Upper lobe of left lung (tissue), 6 donors: Measurements from ENCODE around the gene TAF3. TPM values are rescaled to one million over a fixed set of nuclear protein-coding genes. Genes with fewer than 3 reads are reported as not detected.

ENCODE experiments used
- ATAC-seq, 2 donors: fragments of 200-7000 bp; cut with Tn5 transposase; one replicate each; pipeline ENCODE4 v1.9.1; 2022; ENCODE audit warnings: mild to moderate bottlenecking in 2 of 2, moderate library complexity in 2 of 2; ENCODE audit not compliant: low FRiP score in 2 of 2
- DNase-seq, 2 donors: peaks; one replicate each; pipeline ENCODE4 v3.0.0-alpha.2; 2019 to 2020
- H3K27ac ChIP-seq, 4 donors: fragments of 200-600 bp; sonication (generic); one replicate each; pipeline ENCODE4 v1.5.1; 2016 to 2019
- H3K27me3 ChIP-seq, 4 donors: fragments of 200-600 bp; sonication (generic); one replicate each; pipeline ENCODE4 v1.5.1; 2017 to 2019
- H3K36me3 ChIP-seq, 4 donors: fragments of 200-600 bp; sonication (generic); one replicate each; pipeline ENCODE4 v1.5.1; 2016 to 2019
- H3K4me1 ChIP-seq, 4 donors: fragments of 200-600 bp; sonication (generic); one replicate each; pipeline ENCODE4 v1.5.1; 2018 to 2019
- H3K4me3 ChIP-seq, 4 donors: fragments of 200-600 bp; sonication (generic); one replicate each; pipeline ENCODE4 v1.5.1; 2017 to 2019; ENCODE audit warnings: mild to moderate bottlenecking in 2 of 4, moderate library complexity in 1 of 4
- H3K9me3 ChIP-seq, 4 donors: fragments of 200-600 bp; sonication (generic); one replicate each; pipeline ENCODE4 v1.5.1; 2018 to 2019
- EP300 ChIP-seq, 4 donors: sonication (generic); formaldehyde crosslinking; IDR thresholded peaks; one replicate each; pipeline ENCODE4 v1.5.1; 2017; ENCODE audit warnings: antibody characterized with exemption in 4 of 4, control low read depth in 2 of 4
- POLR2A ChIP-seq, 4 donors: fragments of 450-650 bp; IDR thresholded peaks; one replicate each; pipeline ENCODE4 v1.5.1; 2016 to 2017; ENCODE audit warnings: antibody characterized with exemption in 4 of 4, mild to moderate bottlenecking in 2 of 4
- POLR2AphosphoS5 ChIP-seq, 2 donors: sonication (generic); formaldehyde crosslinking; IDR thresholded peaks; one replicate each; pipeline ENCODE4 v1.5.1; 2017; ENCODE audit warnings: antibody characterized with exemption in 2 of 2
- WGBS, 2 donors: methylation state at CpG; one replicate each; pipeline ENCODE4 v1.1.5; 2017 to 2018; 5-methylcytosine and 5-hydroxymethylcytosine counted together
- total RNA-seq, 6 donors: library from RNA; depleted of rRNA in 4 of 6; stranded (reverse); fragments of >200 nt in 4 of 6; gene quantifications; one replicate each; pipeline versions ENCODE4 v1.1.0 to v1.2.1, GENCODE V29; 2016 to 2021
- TF ChIP-seq, protein P1 (sequence below), 6 experiments: fragments of 450-650 bp in 4 of 6; fragments of 200-600 bp in 2 of 6; sonication (generic) in 2 of 6; IDR thresholded peaks; one replicate each; pipeline ENCODE4 v1.5.1; 2016 to 2019; ENCODE audit warnings: antibody characterized with exemption in 6 of 6
- donor health status: DM: no; HTN: no; CAD: no; lungs with moderate emphysema.
- donor health status: DM: no; HTN: yes; CAD: no; lungs with severe emphysema.

The TAF3 gene
- total RNA-seq, 6 donors from 2014 or later: 6.8 to 16.8 (median 10.1) TPM

DNA sequence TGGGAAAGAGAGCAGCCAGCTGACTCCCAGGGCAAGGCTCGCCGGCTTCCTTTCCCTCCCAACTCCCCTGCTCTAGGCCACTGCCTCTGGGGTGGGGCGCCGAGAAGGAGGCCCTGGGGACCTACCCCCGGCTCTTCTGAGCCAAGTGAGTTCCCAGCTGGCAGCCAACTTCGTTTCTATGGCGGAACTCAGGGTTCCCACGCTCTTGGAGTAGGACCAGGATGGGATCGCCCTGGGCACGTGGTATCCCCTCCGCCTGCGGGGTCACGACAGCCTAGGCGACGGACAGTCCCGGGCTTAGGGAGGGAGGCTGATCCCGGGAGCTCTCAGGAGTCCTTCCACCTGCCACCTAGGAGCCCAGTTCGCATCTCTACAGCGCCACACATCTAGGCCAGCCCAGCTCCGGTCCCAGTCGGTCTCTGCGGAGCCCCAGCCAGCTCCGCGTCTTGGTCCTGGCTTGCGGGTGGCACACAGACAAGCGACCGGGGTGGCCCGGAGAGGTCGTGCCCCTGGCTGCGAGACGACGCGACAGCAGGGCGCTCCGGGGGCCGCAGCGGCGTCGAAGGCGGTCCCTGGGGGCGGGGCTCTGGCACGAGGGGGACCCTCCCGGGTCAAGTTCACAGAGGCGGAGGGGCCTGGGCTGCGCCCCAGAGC lies 215.6 kb downstream of the TAF3 start:
- no peaks in the 10 kb centered on the region for H3K9me3 ChIP-seq
- H3K27ac ChIP-seq: no peak overlapping the region
- DNase-seq: peak in 1 of 2 donors; percentile 78
- H3K36me3 ChIP-seq: no peaks in the 10 kb centered on the region
- peaks cover 16 to 35% (median 18%) of the 10 kb centered on the region in 4 donors for H3K4me1 ChIP-seq
- 6 to 10% methylated on average over 37 to 42 of the region's 45 CpGs for WGBS, 2 donors
- peak; percentile 13 to 61 for ATAC-seq
- peaks cover 3 to 58% (median 33%) of the 10 kb centered on the region in 4 donors for H3K27me3 ChIP-seq
- no peak overlapping the region for H3K4me3 ChIP-seq
- TF ChIP-seq POLR2A (IDR thresholded peaks at IDR 0.05): no peak
- no peak for TF ChIP-seq POLR2AphosphoS5 (IDR thresholded peaks at IDR 0.05)
- TF ChIP-seq EP300 (IDR thresholded peaks at IDR 0.05): no peak
- TF ChIP-seq, protein P1, sequence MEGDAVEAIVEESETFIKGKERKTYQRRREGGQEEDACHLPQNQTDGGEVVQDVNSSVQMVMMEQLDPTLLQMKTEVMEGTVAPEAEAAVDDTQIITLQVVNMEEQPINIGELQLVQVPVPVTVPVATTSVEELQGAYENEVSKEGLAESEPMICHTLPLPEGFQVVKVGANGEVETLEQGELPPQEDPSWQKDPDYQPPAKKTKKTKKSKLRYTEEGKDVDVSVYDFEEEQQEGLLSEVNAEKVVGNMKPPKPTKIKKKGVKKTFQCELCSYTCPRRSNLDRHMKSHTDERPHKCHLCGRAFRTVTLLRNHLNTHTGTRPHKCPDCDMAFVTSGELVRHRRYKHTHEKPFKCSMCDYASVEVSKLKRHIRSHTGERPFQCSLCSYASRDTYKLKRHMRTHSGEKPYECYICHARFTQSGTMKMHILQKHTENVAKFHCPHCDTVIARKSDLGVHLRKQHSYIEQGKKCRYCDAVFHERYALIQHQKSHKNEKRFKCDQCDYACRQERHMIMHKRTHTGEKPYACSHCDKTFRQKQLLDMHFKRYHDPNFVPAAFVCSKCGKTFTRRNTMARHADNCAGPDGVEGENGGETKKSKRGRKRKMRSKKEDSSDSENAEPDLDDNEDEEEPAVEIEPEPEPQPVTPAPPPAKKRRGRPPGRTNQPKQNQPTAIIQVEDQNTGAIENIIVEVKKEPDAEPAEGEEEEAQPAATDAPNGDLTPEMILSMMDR (IDR thresholded peaks at IDR 0.05): no peak

DNA sequence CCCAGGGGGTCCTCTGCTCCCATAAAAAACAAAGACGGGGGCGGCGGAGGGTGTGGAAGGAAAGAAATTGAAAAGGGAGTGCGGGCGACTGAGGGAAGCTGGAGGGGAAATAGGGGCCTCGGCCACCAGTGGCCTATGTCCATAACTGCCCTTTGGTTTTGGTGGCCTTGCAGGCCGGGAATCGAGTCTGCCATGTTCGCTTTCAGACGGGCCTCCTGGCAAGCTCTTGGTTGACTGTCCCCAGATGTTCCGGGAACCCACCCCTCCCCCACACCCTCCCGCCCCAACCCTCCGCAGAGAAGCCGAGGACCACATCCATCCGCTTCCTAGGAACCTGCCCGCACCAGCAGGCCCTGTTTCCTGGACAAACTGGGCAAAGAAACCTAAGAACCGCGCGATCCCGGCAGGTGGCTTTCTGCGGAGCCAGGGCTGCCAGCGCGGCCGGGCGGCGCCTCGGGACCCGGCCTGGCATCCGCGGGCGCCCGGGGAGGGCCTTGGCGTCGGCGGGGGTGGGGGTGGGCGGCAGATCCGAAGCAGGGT lies 216.2 kb downstream of the TAF3 start:
- TF ChIP-seq POLR2A (IDR thresholded peaks at IDR 0.05): no peak
- TF ChIP-seq, protein P1 (IDR thresholded peaks at IDR 0.05): no peak
- TF ChIP-seq POLR2AphosphoS5 (IDR thresholded peaks at IDR 0.05): no peak
- no peak for TF ChIP-seq EP300 (IDR thresholded peaks at IDR 0.05)
- WGBS, 2 donors: 6% methylated on average over 16 of the region's 37 CpGs
- no peaks in the 10 kb centered on the region for H3K9me3 ChIP-seq
- peaks cover 16 to 35% (median 18%) of the 10 kb centered on the region in 4 donors for H3K4me1 ChIP-seq
- no peak for ATAC-seq
- H3K4me3 ChIP-seq: peak overlapping the region in 1 of 4 donors; percentile 4
- H3K27me3 ChIP-seq: peaks cover 3 to 61% (median 36%) of the 10 kb centered on the region in 4 donors
- no peak overlapping the region for H3K27ac ChIP-seq
- peak in 1 of 2 donors; percentile 68 for DNase-seq
- no peaks in the 10 kb centered on the region for H3K36me3 ChIP-seq

DNA sequence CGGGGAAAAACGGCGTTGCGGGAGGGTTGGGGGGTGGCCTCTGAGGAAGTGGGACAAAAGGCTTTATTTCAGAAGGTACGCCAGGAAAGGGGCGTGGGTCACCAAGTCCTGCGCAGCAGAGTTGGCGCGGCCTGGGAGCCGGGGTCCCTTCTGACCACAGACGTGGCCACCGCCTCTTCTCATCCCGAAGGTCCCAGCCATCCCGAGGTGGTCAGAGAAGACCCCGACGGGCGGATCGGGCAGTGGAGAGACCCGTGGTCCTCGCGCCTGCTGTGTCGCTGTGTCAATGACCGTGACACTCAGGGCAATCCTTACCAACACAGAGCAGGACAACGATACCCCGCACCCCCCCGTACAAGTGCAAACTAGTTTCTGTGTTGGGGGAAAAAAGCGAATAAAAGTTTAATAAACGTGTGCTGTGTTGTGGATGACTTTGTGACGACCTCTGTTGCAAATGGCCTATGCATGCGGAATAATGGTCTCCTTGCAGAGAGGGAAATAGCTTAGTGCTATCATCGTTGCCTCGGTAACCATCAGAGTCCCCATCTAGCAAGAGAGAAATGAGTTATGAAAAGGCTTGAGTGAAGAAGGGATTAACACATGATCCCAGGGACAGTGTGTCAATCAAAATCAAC lies 216.8 kb downstream of the TAF3 start:
- H3K9me3 ChIP-seq: no peaks in the 10 kb centered on the region
- H3K4me3 ChIP-seq: peak overlapping the region in 1 of 4 donors; percentile 4
- WGBS, 2 donors: 6 to 9% methylated on average over 21 of the region's 32 CpGs

DNA sequence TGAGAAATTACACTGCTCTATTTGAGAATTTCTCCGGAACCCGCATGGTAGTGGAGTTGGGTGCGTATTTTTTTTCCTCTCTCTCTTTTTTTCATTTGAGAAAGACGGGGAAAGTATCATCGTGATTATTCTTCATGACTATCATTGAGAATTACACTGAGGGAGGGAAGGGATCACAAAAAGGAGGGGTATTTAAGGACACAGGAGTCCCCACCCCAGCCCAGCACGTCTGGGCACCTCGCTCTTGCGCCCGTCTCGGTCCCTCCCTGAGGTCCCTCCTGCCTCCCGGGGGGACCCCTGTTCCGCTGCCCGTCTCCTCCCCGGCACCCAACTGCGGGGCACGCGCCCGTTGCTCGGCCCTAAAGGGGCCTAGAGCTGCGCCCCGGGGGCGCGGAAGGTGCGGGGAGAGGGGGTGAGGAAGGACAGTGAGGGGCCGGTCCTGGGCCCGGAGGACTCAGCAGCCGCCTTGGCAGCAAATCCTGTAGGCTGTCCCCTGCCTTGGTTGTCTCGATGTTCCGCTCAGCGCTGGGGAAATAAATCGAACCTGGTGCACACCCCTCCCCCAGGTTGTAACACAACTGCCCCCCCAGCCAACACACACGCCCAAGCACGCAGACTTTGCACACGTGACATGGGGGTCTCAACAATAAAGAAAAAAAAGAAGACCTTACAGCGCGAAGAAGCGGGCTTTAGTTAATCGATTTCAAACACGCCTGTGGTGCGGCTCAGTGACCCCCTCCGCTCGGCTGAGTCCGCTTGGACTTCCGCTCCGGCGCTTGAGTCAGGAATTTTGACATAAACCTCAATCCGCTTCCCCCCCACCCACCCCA lies 217.6 kb downstream of the TAF3 start:
- Histone ChIP-seq H3K4me1 (peaks cover 16 to 35% (median 18%) of the 10 kb centered on the region in 4 donors), H3K36me3 (no peaks in the 10 kb centered on the region), H3K27ac (no peak overlapping the region), H3K4me3 (no peak overlapping the region), H3K27me3 (peaks cover 3 to 74% (median 38%) of the 10 kb centered on the region in 4 donors), H3K9me3 (no peaks in the 10 kb centered on the region)
- no peak for TF ChIP-seq POLR2A (IDR thresholded peaks at IDR 0.05)
- TF ChIP-seq POLR2AphosphoS5 (IDR thresholded peaks at IDR 0.05): no peak
- TF ChIP-seq EP300 (IDR thresholded peaks at IDR 0.05): no peak
- TF ChIP-seq, protein P1 (IDR thresholded peaks at IDR 0.05): no peak
- 6 to 7% methylated on average over 28 to 43 of the region's 47 CpGs for WGBS, 2 donors
- peak in 1 of 2 donors; percentile 3 for ATAC-seq
- peak in 1 of 2 donors; percentile 59 for DNase-seq

More for the DNA sequence above, 216.8 kb downstream of the TAF3 start:
- Histone ChIP-seq H3K36me3 (no peaks in the 10 kb centered on the region), H3K27me3 (peaks cover 3 to 67% (median 38%) of the 10 kb centered on the region in 4 donors), H3K4me1 (peaks cover 16 to 35% (median 18%) of the 10 kb centered on the region in 4 donors), H3K27ac (no peak overlapping the region)
- no peak for ATAC-seq
- TF ChIP-seq POLR2AphosphoS5 (IDR thresholded peaks at IDR 0.05) (no peak), EP300 (IDR thresholded peaks at IDR 0.05) (no peak), POLR2A (IDR thresholded peaks at IDR 0.05) (no peak)
- TF ChIP-seq, protein P1 (IDR thresholded peaks at IDR 0.05): no peak
- no peak for DNase-seq
